ENCODE data around the gene TMEM14A.
"Not testable (repeated sequence)": the region's sequence is repeated elsewhere in the genome, so short reads cannot be mapped to it uniquely, and the experiment has no call there.

TMEM14A gene

GRCh38 chr6:52641826-52642225 lies 29.1 kb upstream of the TMEM14A start:
- H3K27ac ChIP-seq (ENCODE audit: low read depth, low read length), result no peak overlapping the region
- WGBS, result 95% methylated on average over 3 of the region's 3 CpGs
- H3K9me3 ChIP-seq (ENCODE audit: insufficient read depth, low read depth, low read length), result no peaks in the 10 kb centered on the region
- no peak overlapping the region for H3K4me3 ChIP-seq (ENCODE audit: low read length)
- no peaks in the 10 kb centered on the region for H3K27me3 ChIP-seq (ENCODE audit: insufficient read depth, low read length)
- H3K9ac ChIP-seq (ENCODE audit: low read depth, low read length), result no peak overlapping the region
- H3K4me1 ChIP-seq (ENCODE audit: insufficient read depth, low read length), result no peaks in the 10 kb centered on the region
- H3K36me3 ChIP-seq (ENCODE audit: insufficient read depth, low read length), result no peaks in the 10 kb centered on the region

- Histone ChIP-seq H3K4me1 (ENCODE audit: insufficient read depth, low read length) (no peaks in the 10 kb centered on the region), H3K27ac (ENCODE audit: low read depth, low read length) (no peak overlapping the region), H3K9me3 (ENCODE audit: insufficient read depth, low read depth, low read length) (no peaks in the 10 kb centered on the region), H3K9ac (ENCODE audit: low read depth, low read length) (no peak overlapping the region), H3K4me3 (ENCODE audit: low read length) (no peak overlapping the region), H3K27me3 (ENCODE audit: insufficient read depth, low read length) (no peaks in the 10 kb centered on the region), H3K36me3 (ENCODE audit: insufficient read depth, low read length) (no peaks in the 10 kb centered on the region)
- WGBS, result 82% methylated on average over 1 of the region's 2 CpGs
Observed at GRCh38 chr6:52642368-52642767, 28.5 kb upstream of the TMEM14A start.

- H3K36me3 ChIP-seq (ENCODE audit: insufficient read depth, low read length), result no peaks in the 10 kb centered on the region
- WGBS, result 91% methylated on average over 1 of the region's 3 CpGs
Observed at GRCh38 chr6:52643158-52643557, 27.8 kb upstream of the TMEM14A start.

GRCh38 chr6:52644253-52644652 lies 26.7 kb upstream of the TMEM14A start:
- Histone ChIP-seq H3K4me1 (ENCODE audit: insufficient read depth, low read length) (0 out of 2 replicates have a peak, but pooled peaks cover under 1% of the 10 kb centered on the region), H3K4me3 (ENCODE audit: low read length) (no peak overlapping the region), H3K9me3 (ENCODE audit: insufficient read depth, low read depth, low read length) (no peaks in the 10 kb centered on the region), H3K9ac (ENCODE audit: low read depth, low read length) (no peak overlapping the region), H3K27ac (ENCODE audit: low read depth, low read length) (no peak overlapping the region), H3K36me3 (ENCODE audit: insufficient read depth, low read length) (no peaks in the 10 kb centered on the region), H3K27me3 (ENCODE audit: insufficient read depth, low read length) (no peaks in the 10 kb centered on the region)
- WGBS, result 89% methylated on average over 4 of the region's 4 CpGs

More at GRCh38 chr6:52643158-52643557, 27.8 kb upstream of the TMEM14A start:
- Histone ChIP-seq H3K9ac (ENCODE audit: low read depth, low read length) (no peak overlapping the region), H3K27ac (ENCODE audit: low read depth, low read length) (no peak overlapping the region), H3K4me1 (ENCODE audit: insufficient read depth, low read length) (no peaks in the 10 kb centered on the region), H3K9me3 (ENCODE audit: insufficient read depth, low read depth, low read length) (no peaks in the 10 kb centered on the region), H3K4me3 (ENCODE audit: low read length) (no peak overlapping the region), H3K27me3 (ENCODE audit: insufficient read depth, low read length) (no peaks in the 10 kb centered on the region)

- Histone ChIP-seq H3K9me3 (ENCODE audit: insufficient read depth, low read depth, low read length) (no peaks in the 10 kb centered on the region), H3K36me3 (ENCODE audit: insufficient read depth, low read length) (no peaks in the 10 kb centered on the region), H3K9ac (ENCODE audit: low read depth, low read length) (no peak overlapping the region), H3K4me3 (ENCODE audit: low read length) (no peak overlapping the region), H3K27ac (ENCODE audit: low read depth, low read length) (no peak overlapping the region), H3K27me3 (ENCODE audit: insufficient read depth, low read length) (no peaks in the 10 kb centered on the region), H3K4me1 (ENCODE audit: insufficient read depth, low read length) (peaks cover 6% of the 10 kb centered on the region)
- 95% methylated on average over 4 of the region's 4 CpGs for WGBS
Observed at GRCh38 chr6:52645976-52646375, 24.9 kb upstream of the TMEM14A start.

- peaks cover 6% of the 10 kb centered on the region for H3K4me1 ChIP-seq (ENCODE audit: insufficient read depth, low read length)
- no peak overlapping the region for H3K9ac ChIP-seq (ENCODE audit: low read depth, low read length)
- H3K9me3 ChIP-seq (ENCODE audit: insufficient read depth, low read depth, low read length), result no peaks in the 10 kb centered on the region
- H3K27ac ChIP-seq (ENCODE audit: low read depth, low read length), result no peak overlapping the region
- no peaks in the 10 kb centered on the region for H3K27me3 ChIP-seq (ENCODE audit: insufficient read depth, low read length)
- no peaks in the 10 kb centered on the region for H3K36me3 ChIP-seq (ENCODE audit: insufficient read depth, low read length)
- no peak overlapping the region for H3K4me3 ChIP-seq (ENCODE audit: low read length)
- WGBS, result 91% methylated on average over 3 of the region's 3 CpGs
Observed at GRCh38 chr6:52647199-52647598, 23.7 kb upstream of the TMEM14A start.

- H3K27ac ChIP-seq (ENCODE audit: low read depth, low read length), result no peak overlapping the region
- peaks cover 6% of the 10 kb centered on the region for H3K4me1 ChIP-seq (ENCODE audit: insufficient read depth, low read length)
- H3K36me3 ChIP-seq (ENCODE audit: insufficient read depth, low read length), result no peaks in the 10 kb centered on the region
- H3K27me3 ChIP-seq (ENCODE audit: insufficient read depth, low read length), result no peaks in the 10 kb centered on the region
- H3K4me3 ChIP-seq (ENCODE audit: low read length), result no peak overlapping the region
- no peaks in the 10 kb centered on the region for H3K9me3 ChIP-seq (ENCODE audit: insufficient read depth, low read depth, low read length)
- 83% methylated on average over 2 of the region's 2 CpGs for WGBS
- no peak overlapping the region for H3K9ac ChIP-seq (ENCODE audit: low read depth, low read length)
Observed at GRCh38 chr6:52649536-52650160, 21.3 kb upstream of the TMEM14A start.

GRCh38 chr6:52650941-52651340 lies 20.0 kb upstream of the TMEM14A start:
- no peaks in the 10 kb centered on the region for H3K27me3 ChIP-seq (ENCODE audit: insufficient read depth, low read length)
- H3K9ac ChIP-seq (ENCODE audit: low read depth, low read length), result no peak overlapping the region
- no peaks in the 10 kb centered on the region for H3K9me3 ChIP-seq (ENCODE audit: insufficient read depth, low read depth, low read length)
- H3K4me3 ChIP-seq (ENCODE audit: low read length), result no peak overlapping the region
- H3K4me1 ChIP-seq (ENCODE audit: insufficient read depth, low read length), result peaks cover 6% of the 10 kb centered on the region
- no peak overlapping the region for H3K27ac ChIP-seq (ENCODE audit: low read depth, low read length)
- H3K36me3 ChIP-seq (ENCODE audit: insufficient read depth, low read length), result no peaks in the 10 kb centered on the region
- WGBS, result over 99% methylated on average over 2 of the region's 3 CpGs

GRCh38 chr6:52653151-52653550 lies 17.8 kb upstream of the TMEM14A start:
- Histone ChIP-seq H3K27me3 (ENCODE audit: insufficient read depth, low read length) (no peaks in the 10 kb centered on the region), H3K9ac (ENCODE audit: low read depth, low read length) (no peak overlapping the region), H3K36me3 (ENCODE audit: insufficient read depth, low read length) (no peaks in the 10 kb centered on the region), H3K27ac (ENCODE audit: low read depth, low read length) (no peak overlapping the region), H3K4me1 (ENCODE audit: insufficient read depth, low read length) (peaks cover 6% of the 10 kb centered on the region), H3K9me3 (ENCODE audit: insufficient read depth, low read depth, low read length) (no peaks in the 10 kb centered on the region), H3K4me3 (ENCODE audit: low read length) (no peak overlapping the region)

- no peaks in the 10 kb centered on the region for H3K36me3 ChIP-seq (ENCODE audit: insufficient read depth, low read length)
- no peaks in the 10 kb centered on the region for H3K27me3 ChIP-seq (ENCODE audit: insufficient read depth, low read length)
- no peak overlapping the region for H3K9ac ChIP-seq (ENCODE audit: low read depth, low read length)
- no peak overlapping the region for H3K27ac ChIP-seq (ENCODE audit: low read depth, low read length)
- H3K4me1 ChIP-seq (ENCODE audit: insufficient read depth, low read length), result peaks cover 6% of the 10 kb centered on the region
- no CpG with 5 or more reads among the region's 1 CpG for WGBS
- H3K4me3 ChIP-seq (ENCODE audit: low read length), result no peak overlapping the region
- H3K9me3 ChIP-seq (ENCODE audit: insufficient read depth, low read depth, low read length), result no peaks in the 10 kb centered on the region
Observed at GRCh38 chr6:52654007-52654406, 16.9 kb upstream of the TMEM14A start.

- H3K9ac ChIP-seq (ENCODE audit: low read depth, low read length), result no peak overlapping the region
- no peak overlapping the region for H3K27ac ChIP-seq (ENCODE audit: low read depth, low read length)
- H3K4me3 ChIP-seq (ENCODE audit: low read length), result no peak overlapping the region
- H3K9me3 ChIP-seq (ENCODE audit: insufficient read depth, low read depth, low read length), result no peaks in the 10 kb centered on the region
- WGBS, result 97% methylated on average over 4 of the region's 4 CpGs
- no peaks in the 10 kb centered on the region for H3K27me3 ChIP-seq (ENCODE audit: insufficient read depth, low read length)
- peaks cover 2% of the 10 kb centered on the region for H3K4me1 ChIP-seq (ENCODE audit: insufficient read depth, low read length)
- no peaks in the 10 kb centered on the region for H3K36me3 ChIP-seq (ENCODE audit: insufficient read depth, low read length)
Observed at GRCh38 chr6:52654592-52654991, 16.3 kb upstream of the TMEM14A start.

GRCh38 chr6:52655941-52656340 lies 15.0 kb upstream of the TMEM14A start:
- not testable (repeated sequence) for H3K4me3 ChIP-seq (ENCODE audit: low read length); H3K27me3 ChIP-seq (ENCODE audit: insufficient read depth, low read length); H3K9me3 ChIP-seq (ENCODE audit: insufficient read depth, low read depth, low read length); H3K4me1 ChIP-seq (ENCODE audit: insufficient read depth, low read length); H3K27ac ChIP-seq (ENCODE audit: low read depth, low read length); H3K36me3 ChIP-seq (ENCODE audit: insufficient read depth, low read length); H3K9ac ChIP-seq (ENCODE audit: low read depth, low read length)
- 96% methylated on average over 27 of the region's 33 CpGs for WGBS

Measured in HUES64 (cell line).